CD4-positive, CD25-positive, alpha-beta regulatory T cell (primary cell): Measurements from ENCODE around the gene NPC1L1. TPM values are rescaled to one million over a fixed set of nuclear protein-coding genes. Genes with fewer than 3 reads are reported as not detected.
"Not testable (repeated sequence)": the region's sequence is repeated elsewhere in the genome, so short reads cannot be mapped to it uniquely, and the experiment has no call there.

Experiments used
- ATAC-seq, 2 donors: fragments of 150-1000 bp; cut with Tn5 transposase; one replicate each; pipeline ENCODE4 v1.10.0; 2021; ENCODE audit warnings: low read depth in 2 of 2, moderate number of reproducible peaks in 2 of 2, moderate library complexity in 1 of 2
- DNase-seq, 3 donors: peaks; one replicate each; pipeline versions ENCODE4 v3.0.0 to v3.0.0-alpha.2; 2012 to 2022; ENCODE audit warnings: mixed read lengths in 1 of 3
- H3K27ac ChIP-seq: one replicate; pipeline ENCODE4 v1.7.0; 2013; ENCODE audit warnings: mild to moderate bottlenecking, low read length; ENCODE audit not compliant: insufficient read depth, poor library complexity, severe bottlenecking
- H3K27me3 ChIP-seq: one replicate; pipeline ENCODE4 v1.7.0; 2013; ENCODE audit warnings: low read length; ENCODE audit not compliant: control insufficient read depth, insufficient read depth
- H3K36me3 ChIP-seq: one replicate; pipeline ENCODE4 v1.7.0; 2013; ENCODE audit warnings: mild to moderate bottlenecking, low read length, moderate library complexity; ENCODE audit not compliant: control insufficient read depth, insufficient read depth
- H3K4me1 ChIP-seq: 2 replicates; pipeline ENCODE4 v1.7.0; 2013; ENCODE audit warnings: mild to moderate bottlenecking, low read length; ENCODE audit not compliant: insufficient read depth, control insufficient read depth, poor library complexity, severe bottlenecking
- H3K4me3 ChIP-seq: one replicate; pipeline ENCODE4 v1.7.0; 2013; ENCODE audit warnings: low read depth, mild to moderate bottlenecking, low read length, moderate library complexity
- H3K9me3 ChIP-seq, 2 experiments: 1 replicate in 1 of 2; 2 replicates in 1 of 2; pipeline ENCODE4 v1.7.0; 2013; ENCODE audit warnings: low read length in 2 of 2, mild to moderate bottlenecking in 1 of 2, moderate library complexity in 1 of 2; ENCODE audit not compliant: control insufficient read depth in 2 of 2
- H3K27ac Mint-ChIP-seq, 3 donors: one replicate each; pipeline ENCODE4 v1.8.0; 2020 to 2022; ENCODE audit warnings: mild to moderate bottlenecking in 3 of 3, mixed read lengths in 3 of 3, moderate library complexity in 2 of 3
- H3K27me3 Mint-ChIP-seq: one replicate; pipeline ENCODE4 v1.8.0; 2022; ENCODE audit warnings: mild to moderate bottlenecking, mixed read lengths
- H3K36me3 Mint-ChIP-seq: one replicate; pipeline ENCODE4 v1.8.0; 2020; ENCODE audit warnings: mixed read lengths
- H3K4me1 Mint-ChIP-seq, 4 donors: one replicate each; pipeline ENCODE4 v1.8.0; 2020 to 2022; ENCODE audit warnings: mixed read lengths in 4 of 4, mild to moderate bottlenecking in 1 of 4
- H3K4me3 Mint-ChIP-seq, 4 donors: one replicate each; pipeline ENCODE4 v1.8.0; 2020 to 2022; ENCODE audit warnings: mild to moderate bottlenecking in 4 of 4, mixed read lengths in 4 of 4, moderate library complexity in 3 of 4
- H3K9me3 Mint-ChIP-seq, 7 donors: one replicate each; pipeline ENCODE4 v1.8.0; 2020 to 2022; ENCODE audit warnings: mixed read lengths in 7 of 7, mild to moderate bottlenecking in 3 of 7, moderate library complexity in 2 of 7
- polyA plus RNA-seq, 4 donors: library from polyadenylated mRNA; unstranded; fragments of 300-500 nt; fragmentation: Illumina TruSeq; gene quantifications; one replicate each; pipeline ENCODE4 v1.2.3, GENCODE V29; 2021
- total RNA-seq: library from RNA; stranded (reverse); gene quantifications from one replicate; pipeline ENCODE4 v1.2.3, GENCODE V29; 2022

Gene NPC1L1
- total and polyA plus RNA-seq, 5 donors from 2014 or later = 0.10 to 0.18 TPM; not detected in 3

DNA sequence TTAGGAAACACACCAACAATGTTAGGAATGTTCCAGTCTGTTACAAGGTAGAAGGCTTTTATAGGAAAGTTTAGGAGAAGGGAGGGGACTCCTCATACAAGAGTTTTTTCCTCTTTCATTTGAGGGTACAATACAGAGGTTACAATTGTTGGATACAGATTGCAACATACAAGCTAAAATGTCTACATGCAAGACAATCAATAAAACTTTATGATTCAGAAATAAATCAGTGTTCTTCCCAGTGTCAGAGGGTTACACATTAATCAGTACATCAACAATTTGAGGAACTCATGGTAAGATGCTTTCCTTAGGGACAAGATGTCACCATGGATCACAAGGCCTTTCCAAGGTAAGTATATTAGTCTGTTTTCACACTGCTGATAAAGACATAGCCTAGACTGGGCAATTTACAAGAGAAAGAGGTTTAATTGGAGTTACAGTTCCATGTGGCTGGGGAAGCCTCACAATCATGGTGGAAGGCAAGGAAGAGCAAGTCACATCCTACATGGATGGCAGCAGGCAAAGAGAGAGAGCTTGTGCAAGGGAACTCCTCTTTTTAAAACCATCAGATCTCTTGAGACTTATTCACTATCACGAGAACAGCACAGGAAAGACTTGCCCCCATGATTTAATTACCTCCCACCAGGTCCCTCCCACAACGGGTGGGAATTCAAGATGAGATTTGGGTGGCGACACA, 34.4 kb downstream of the NPC1L1 start:
- H3K4me3 ChIP-seq, H3K36me3 Mint-ChIP-seq, H3K36me3 ChIP-seq, H3K9me3 Mint-ChIP-seq, ATAC-seq, H3K27ac Mint-ChIP-seq, H3K4me1 ChIP-seq, DNase-seq, H3K27ac ChIP-seq, H3K4me1 Mint-ChIP-seq, H3K27me3 ChIP-seq, H3K9me3 ChIP-seq: not testable (repeated sequence)
- H3K27me3 Mint-ChIP-seq = peaks cover 50% of the 10 kb centered on the region
- H3K4me3 Mint-ChIP-seq = peak overlapping the region in 1 of 4 donors; percentile 32

DNA sequence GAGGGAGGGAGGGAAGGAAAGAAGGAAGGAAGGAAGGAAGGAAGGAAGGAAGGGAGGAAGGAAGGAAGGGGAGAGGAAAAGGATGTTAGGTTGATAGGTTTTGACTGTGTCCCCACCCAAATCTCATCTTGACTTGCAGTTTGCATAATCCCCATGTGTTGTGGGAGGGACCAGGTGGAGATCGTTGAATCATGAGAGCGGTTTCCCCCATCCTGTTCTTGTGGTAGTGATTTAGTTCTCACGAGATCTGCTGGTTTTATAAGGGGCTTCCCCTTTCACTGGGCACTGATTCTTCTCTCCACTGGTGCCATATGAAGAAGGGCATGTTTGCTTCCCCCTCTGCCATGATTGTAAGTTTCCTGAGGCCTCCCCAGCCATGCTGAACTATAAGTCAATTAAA, 35.5 kb downstream of the NPC1L1 start:
- Mint-ChIP-seq H3K4me3 (no peak overlapping the region), H3K27ac (no peak overlapping the region), H3K9me3 (peaks cover 0 to 8% (median 4%) of the 10 kb centered on the region in 7 donors), H3K4me1 (peaks cover 0 to 3% (median 0%) of the 10 kb centered on the region in 4 donors), H3K36me3 (no peaks in the 10 kb centered on the region), H3K27me3 (peaks cover 47% of the 10 kb centered on the region)
- no peaks in the 10 kb centered on the region for H3K4me1 ChIP-seq
- peaks cover 2% of the 10 kb centered on the region for H3K27me3 ChIP-seq
- DNase-seq (peak in 1 of 3 donors; percentile 16), ATAC-seq (no peak)
- H3K4me3 ChIP-seq = no peak overlapping the region
- H3K9me3 ChIP-seq = peaks cover 0 to 2% of the 10 kb centered on the region in 2 experiments
- no peak overlapping the region for H3K27ac ChIP-seq
- no peaks in the 10 kb centered on the region for H3K36me3 ChIP-seq

DNA sequence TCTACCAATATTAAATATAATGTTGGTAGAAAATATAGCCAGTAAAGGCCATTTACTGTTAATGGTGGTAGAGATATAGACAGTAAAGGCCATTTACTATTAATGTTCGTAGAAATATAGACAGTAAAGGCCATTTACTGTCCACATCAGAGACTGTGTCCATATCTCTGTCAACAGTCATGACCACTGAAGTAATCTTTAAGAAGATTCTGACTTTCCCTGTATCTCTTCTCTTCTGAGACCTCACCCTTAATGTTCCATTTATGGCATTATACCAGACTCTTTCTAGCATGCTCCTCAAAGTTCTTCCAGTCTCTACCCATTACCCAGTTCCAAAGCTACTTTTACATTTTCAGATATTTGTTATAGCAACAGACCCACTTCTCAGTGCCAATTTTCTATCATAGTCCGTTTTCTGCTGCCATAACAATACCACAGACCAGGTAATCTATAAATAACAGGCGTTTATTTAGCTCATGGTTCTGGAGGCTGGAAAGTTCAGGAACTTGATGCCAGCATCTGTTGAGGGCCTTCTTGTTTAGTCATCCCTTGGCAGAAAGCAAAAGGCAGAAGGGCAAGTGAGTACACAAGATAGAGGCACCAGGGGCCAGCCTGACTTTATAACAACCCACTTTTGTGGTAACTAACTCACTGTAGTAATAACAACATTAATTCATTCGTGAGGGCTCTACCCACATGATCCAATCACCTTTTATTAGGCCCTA, 42.7 kb downstream of the NPC1L1 start:
- no peak overlapping the region for H3K4me3 ChIP-seq
- no peaks in the 10 kb centered on the region for H3K36me3 Mint-ChIP-seq
- no peak overlapping the region for H3K4me3 Mint-ChIP-seq
- H3K27me3 ChIP-seq = peaks cover 11% of the 10 kb centered on the region
- no peaks in the 10 kb centered on the region for H3K36me3 ChIP-seq
- no peaks in the 10 kb centered on the region for H3K9me3 ChIP-seq
- no peaks in the 10 kb centered on the region for H3K4me1 Mint-ChIP-seq
- H3K27ac ChIP-seq = no peak overlapping the region
- ATAC-seq (no peak), DNase-seq (no peak)
- H3K4me1 ChIP-seq = no peaks in the 10 kb centered on the region
- no peak overlapping the region for H3K27ac Mint-ChIP-seq
- H3K9me3 Mint-ChIP-seq = no peaks in the 10 kb centered on the region
- H3K27me3 Mint-ChIP-seq = peaks cover 43% of the 10 kb centered on the region

DNA sequence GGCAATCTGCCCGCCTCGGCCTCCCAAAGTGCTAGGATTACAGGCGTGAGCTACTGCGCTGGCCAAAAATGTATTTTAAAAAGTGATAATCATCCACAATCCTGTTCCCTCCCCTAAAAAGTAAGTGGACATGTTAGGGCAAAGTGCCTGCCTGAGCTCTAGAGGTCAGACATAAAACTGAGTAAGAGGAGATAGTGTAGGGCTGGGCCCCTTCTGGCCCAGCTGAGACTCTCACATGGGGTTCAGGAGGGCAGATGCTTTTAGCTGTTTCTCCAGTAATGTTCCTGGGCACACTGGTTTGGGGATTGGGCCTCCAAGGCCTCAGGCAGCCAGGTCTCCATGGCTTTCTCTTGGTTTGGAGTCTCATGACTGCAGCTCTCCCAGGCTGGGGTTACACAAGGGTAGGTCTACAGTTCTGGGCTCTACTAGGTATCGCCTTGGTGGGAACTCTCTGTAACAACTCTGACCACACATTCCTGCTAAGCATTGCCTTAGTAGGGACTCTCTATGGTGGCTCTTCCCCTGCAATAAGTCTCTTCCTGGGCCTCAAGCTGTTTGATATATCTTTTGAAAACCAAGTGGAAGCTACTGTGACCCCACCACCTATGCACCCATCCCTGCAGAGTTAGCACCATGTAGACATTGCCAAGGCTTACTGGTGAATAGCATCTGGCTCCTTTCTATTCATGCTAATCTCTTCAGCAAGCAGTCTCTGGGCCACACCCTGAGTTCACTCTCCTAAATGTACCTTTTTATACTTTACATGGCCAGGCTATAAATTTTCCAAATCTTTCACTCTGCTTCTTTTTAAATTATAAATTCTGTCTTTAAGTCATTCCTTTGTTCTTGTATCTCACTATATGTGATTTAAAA, 43.7 kb downstream of the NPC1L1 start:
- Mint-ChIP-seq H3K4me3 (no peak overlapping the region), H3K9me3 (no peaks in the 10 kb centered on the region), H3K27me3 (peaks cover 38% of the 10 kb centered on the region), H3K36me3 (no peaks in the 10 kb centered on the region), H3K27ac (no peak overlapping the region), H3K4me1 (no peaks in the 10 kb centered on the region)
- Histone ChIP-seq H3K4me1 (no peaks in the 10 kb centered on the region), H3K27me3 (peaks cover 10% of the 10 kb centered on the region), H3K27ac (no peak overlapping the region), H3K36me3 (no peaks in the 10 kb centered on the region), H3K9me3 (no peaks in the 10 kb centered on the region), H3K4me3 (no peak overlapping the region)
- DNase-seq (no peak), ATAC-seq (no peak)

DNA sequence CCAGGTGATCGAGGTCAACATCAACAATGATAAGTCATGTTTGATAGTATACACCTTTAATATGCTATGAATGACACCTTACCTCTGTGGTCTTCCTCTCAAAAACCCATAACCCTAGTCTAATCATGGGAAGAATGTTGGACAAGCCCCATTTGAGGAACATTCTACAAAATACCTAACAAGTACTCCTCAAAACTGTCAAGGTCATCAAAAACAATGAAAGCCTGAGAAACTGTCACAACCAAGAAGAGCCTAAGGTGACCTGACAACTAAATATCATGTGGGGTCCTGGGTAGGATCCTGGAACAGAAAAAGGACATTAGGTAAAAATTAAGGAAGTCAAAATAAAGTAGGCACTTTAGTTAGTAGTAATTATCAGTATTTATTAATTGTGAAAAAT, 44.7 kb downstream of the NPC1L1 start:
- H3K27me3 Mint-ChIP-seq = peaks cover 28% of the 10 kb centered on the region
- no peaks in the 10 kb centered on the region for H3K9me3 Mint-ChIP-seq
- H3K4me1 ChIP-seq = no peaks in the 10 kb centered on the region
- H3K27ac ChIP-seq = no peak overlapping the region
- H3K36me3 ChIP-seq = no peaks in the 10 kb centered on the region
- no peaks in the 10 kb centered on the region for H3K36me3 Mint-ChIP-seq
- peaks cover 0 to under 1% (median 0%) of the 10 kb centered on the region in 4 donors for H3K4me1 Mint-ChIP-seq
- H3K4me3 Mint-ChIP-seq = no peak overlapping the region
- H3K9me3 ChIP-seq = no peaks in the 10 kb centered on the region
- DNase-seq = no peak
- no peak for ATAC-seq
- H3K4me3 ChIP-seq = no peak overlapping the region
- peaks cover 9% of the 10 kb centered on the region for H3K27me3 ChIP-seq
- no peak overlapping the region for H3K27ac Mint-ChIP-seq

DNA sequence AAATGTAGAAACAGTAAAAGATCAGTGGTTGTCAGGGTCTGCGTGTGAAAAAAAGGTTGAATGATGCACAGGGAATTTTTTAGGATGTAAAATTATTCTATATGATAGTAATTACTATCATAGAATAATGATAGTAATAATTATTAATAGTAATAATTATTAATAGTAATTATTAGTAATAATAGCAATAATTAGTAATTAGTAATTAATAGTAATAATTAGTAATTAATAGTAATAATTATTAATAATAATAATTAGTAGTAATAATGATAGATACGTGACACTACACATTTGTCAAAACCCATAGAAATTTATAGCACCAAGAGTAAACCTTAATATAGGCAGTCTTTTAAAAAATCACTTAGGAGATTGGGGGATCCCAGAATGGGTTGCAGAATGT, 46.2 kb downstream of the NPC1L1 start:
- Mint-ChIP-seq H3K9me3 (no peaks in the 10 kb centered on the region), H3K4me3 (no peak overlapping the region), H3K27me3 (peaks cover 27% of the 10 kb centered on the region), H3K27ac (no peak overlapping the region), H3K4me1 (peaks cover 7 to 10% (median 7%) of the 10 kb centered on the region in 4 donors), H3K36me3 (no peaks in the 10 kb centered on the region)
- no peak for DNase-seq
- Histone ChIP-seq H3K27ac (no peak overlapping the region), H3K9me3 (no peaks in the 10 kb centered on the region), H3K4me3 (no peak overlapping the region), H3K4me1 (peaks cover 10% of the 10 kb centered on the region), H3K36me3 (no peaks in the 10 kb centered on the region), H3K27me3 (peaks cover 9% of the 10 kb centered on the region)
- no peak for ATAC-seq

DNA sequence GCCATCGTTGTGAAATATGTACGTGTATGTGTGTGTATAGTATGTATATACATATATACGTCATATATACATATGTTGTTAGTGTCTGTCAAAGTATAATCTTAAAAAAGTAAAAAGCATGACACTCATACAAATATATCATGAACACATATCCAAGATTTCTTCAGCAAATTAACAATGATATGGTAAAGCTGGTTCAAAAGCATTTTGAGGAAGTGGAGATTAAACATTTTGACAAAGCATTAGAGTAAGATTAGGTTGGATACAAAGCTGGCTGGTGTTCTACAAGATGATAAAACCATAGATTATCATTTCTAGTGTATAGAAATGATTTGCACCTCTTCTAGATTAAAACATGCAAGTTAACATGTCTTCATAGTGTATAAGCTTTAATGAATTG, 49.9 kb downstream of the NPC1L1 start:
- H3K4me3 Mint-ChIP-seq = peak overlapping the region; percentile 89 to 91 (median 90)
- Histone ChIP-seq H3K9me3 (no peaks in the 10 kb centered on the region), H3K4me3 (peak overlapping the region; percentile 88), H3K36me3 (peaks cover 4% of the 10 kb centered on the region), H3K27ac (peak overlapping the region; percentile 98), H3K27me3 (peaks cover 7% of the 10 kb centered on the region), H3K4me1 (peaks cover 42% of the 10 kb centered on the region)
- peaks cover 9% of the 10 kb centered on the region for H3K27me3 Mint-ChIP-seq
- H3K36me3 Mint-ChIP-seq = peaks cover 9% of the 10 kb centered on the region
- no peaks in the 10 kb centered on the region for H3K9me3 Mint-ChIP-seq
- peak overlapping the region; percentile 90 to 98 (median 96) for H3K27ac Mint-ChIP-seq
- peaks cover 27 to 44% (median 37%) of the 10 kb centered on the region in 4 donors for H3K4me1 Mint-ChIP-seq
- DNase-seq = no peak
- no peak for ATAC-seq
